Measurements from ENCODE around the gene RIF1. TPM values are rescaled to one million over a fixed set of nuclear protein-coding genes. Genes with fewer than 3 reads are reported as not detected.

RIF1 gene
- total RNA-seq, 1 donor from 2014 or later, result 39.1 TPM

- H3K4me3 Mint-ChIP-seq (ENCODE audit: unreplicated experiment), result no peak overlapping the region
- H4K20me1 ChIP-seq (ENCODE audit: insufficient read depth, low read length), result no peaks in the 10 kb centered on the region
- H3K27me3 ChIP-seq (ENCODE audit: insufficient read depth, low read length), result no peaks in the 10 kb centered on the region
- H3K4me1 Mint-ChIP-seq (ENCODE audit: low read depth, unreplicated experiment), result no peaks in the 10 kb centered on the region
- H2AFZ ChIP-seq (ENCODE audit: low read depth, low read length), result no peak overlapping the region
- TF ChIP-seq CTCF (IDR thresholded peaks at IDR 0.05; ENCODE audit: insufficient read depth, low read depth, low read length), result no peak
- TF ChIP-seq EZH2 (IDR thresholded peaks at IDR 0.05; ENCODE audit: insufficient read depth, low read length), result no peak
- H3K27ac Mint-ChIP-seq (ENCODE audit: unreplicated experiment), result no peak overlapping the region
- no peak overlapping the region for H3K4me3 ChIP-seq (ENCODE audit: insufficient read depth, low read depth, low read length)
- H3K27ac ChIP-seq (ENCODE audit: low read depth, low read length), result no peak overlapping the region
- DNase-seq (ENCODE audit: low read depth) (peak; percentile 4), FAIRE-seq (no peak)
- H3K9ac ChIP-seq (ENCODE audit: low read length), result no peak overlapping the region
- peaks cover 8% of the 10 kb centered on the region for H3K36me3 Mint-ChIP-seq (ENCODE audit: low read depth, unreplicated experiment)
- no peaks in the 10 kb centered on the region for H3K9me3 Mint-ChIP-seq (ENCODE audit: unreplicated experiment)
- H3K27me3 Mint-ChIP-seq (ENCODE audit: low read depth, unreplicated experiment), result no peaks in the 10 kb centered on the region
- no peak overlapping the region for H3K4me2 ChIP-seq (ENCODE audit: low read length)
- H3K9me3 ChIP-seq (ENCODE audit: insufficient read depth, low read depth, low read length), result no peaks in the 10 kb centered on the region
- no peaks in the 10 kb centered on the region for H3K79me2 ChIP-seq (ENCODE audit: insufficient read depth, low read length)
- H3K4me1 ChIP-seq (ENCODE audit: insufficient read depth, low read length), result no peaks in the 10 kb centered on the region
- H3K36me3 ChIP-seq (ENCODE audit: insufficient read depth, low read length), result no peaks in the 10 kb centered on the region
These were observed 81.8 kb downstream of the RIF1 start for GRCh38 chr2:151491496-151491895.

GRCh38 chr2:151498178-151498577 is 88.5 kb downstream of the RIF1 start:
- no peak for FAIRE-seq

More at GRCh38 chr2:151498178-151498577, 88.5 kb downstream of the RIF1 start:
- Histone ChIP-seq H3K27me3 (ENCODE audit: insufficient read depth, low read length) (no peaks in the 10 kb centered on the region), H3K4me1 (ENCODE audit: insufficient read depth, low read length) (no peaks in the 10 kb centered on the region), H3K9ac (ENCODE audit: low read length) (no peak overlapping the region), H3K9me3 (ENCODE audit: insufficient read depth, low read depth, low read length) (no peaks in the 10 kb centered on the region), H4K20me1 (ENCODE audit: insufficient read depth, low read length) (no peaks in the 10 kb centered on the region), H3K79me2 (ENCODE audit: insufficient read depth, low read length) (no peaks in the 10 kb centered on the region), H3K4me3 (ENCODE audit: insufficient read depth, low read depth, low read length) (no peak overlapping the region), H3K27ac (ENCODE audit: low read depth, low read length) (no peak overlapping the region), H3K4me2 (ENCODE audit: low read length) (no peak overlapping the region), H2AFZ (ENCODE audit: low read depth, low read length) (no peak overlapping the region), H3K36me3 (ENCODE audit: insufficient read depth, low read length) (no peaks in the 10 kb centered on the region)
- TF ChIP-seq CTCF (IDR thresholded peaks at IDR 0.05; ENCODE audit: insufficient read depth, low read depth, low read length) (no peak), EZH2 (IDR thresholded peaks at IDR 0.05; ENCODE audit: insufficient read depth, low read length) (no peak)
- Mint-ChIP-seq H3K9me3 (ENCODE audit: unreplicated experiment) (no peaks in the 10 kb centered on the region), H3K27ac (ENCODE audit: unreplicated experiment) (no peak overlapping the region), H3K27me3 (ENCODE audit: low read depth, unreplicated experiment) (no peaks in the 10 kb centered on the region), H3K36me3 (ENCODE audit: low read depth, unreplicated experiment) (peaks cover 7% of the 10 kb centered on the region), H3K4me1 (ENCODE audit: low read depth, unreplicated experiment) (no peaks in the 10 kb centered on the region), H3K4me3 (ENCODE audit: unreplicated experiment) (no peak overlapping the region)
- no peak for DNase-seq (ENCODE audit: low read depth)
